ENCODE measurements around the gene CBX5. TPM values are rescaled to one million over a fixed set of nuclear protein-coding genes. Genes with fewer than 3 reads are reported as not detected.

CBX5 gene
- total and polyA plus RNA-seq, 2 donors (not counting 1 experiment from before 2014, with no cell fraction given) = 27.7 to 64.0 TPM

DNA sequence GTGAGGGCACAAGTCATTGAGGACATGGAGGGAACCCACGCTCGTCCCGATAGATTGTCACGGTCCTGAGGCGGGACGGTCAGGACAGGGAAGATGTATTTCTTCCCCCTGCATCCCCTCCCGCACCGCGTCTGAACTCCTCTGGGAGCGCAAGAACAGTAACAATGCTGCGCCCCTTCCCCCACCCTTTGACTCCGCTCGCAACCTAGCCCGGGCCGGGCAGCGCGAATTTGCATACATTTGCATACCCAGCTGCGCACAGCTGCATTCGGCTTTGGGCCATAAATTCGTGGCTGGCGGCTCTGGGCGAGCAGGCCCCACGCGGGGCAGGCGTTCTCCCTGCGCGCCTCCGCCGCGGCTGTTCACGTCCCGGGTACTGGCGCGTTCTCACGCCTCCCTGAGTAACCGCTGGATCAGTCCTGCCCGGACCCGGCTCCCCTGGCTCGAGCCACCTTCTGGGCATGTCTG is 62.1 kb downstream of the CBX5 start:
- Histone ChIP-seq H3K4me1 (ENCODE audit: control insufficient read depth, extremely low read depth, insufficient read depth, low read length) (peaks cover 12% of the 10 kb centered on the region), H3K9ac (ENCODE audit: insufficient read depth, low read length) (no peak overlapping the region), H3K4me2 (ENCODE audit: extremely low read depth, insufficient read depth, low read length) (peak overlapping the region; percentile 99), H3K4me3 (replicated peaks in 1 of 4; ENCODE audit: control extremely low read depth in 1 of 4, insufficient read depth in 1 of 4, low read depth in 3 of 4, low read length in 4 of 4) (peak overlapping the region; percentile 17 to 57 (median 52)), H3K9me3 (ENCODE audit: control insufficient read depth, insufficient read depth, low read depth, low read length) (no peaks in the 10 kb centered on the region), H3K27me3 (ENCODE audit: control insufficient read depth, insufficient read depth, low read length) (peaks cover under 1% of the 10 kb centered on the region), H3K36me3 (ENCODE audit: control insufficient read depth, insufficient read depth, low read length) (no peaks in the 10 kb centered on the region), H3K79me2 (ENCODE audit: control insufficient read depth, insufficient read depth, low read length) (no peaks in the 10 kb centered on the region), H4K20me1 (ENCODE audit: control insufficient read depth, extremely low read depth, insufficient read depth, low read length) (no peaks in the 10 kb centered on the region), H3K27ac (ENCODE audit: insufficient read depth, low read length) (peak overlapping the region; percentile 35), H2AFZ (ENCODE audit: low read length) (peak overlapping the region; percentile 72)
- DNase-seq (ENCODE audit: low read depth in 2 of 2) = peak in 1 of 2 donors; percentile 41
- no peak for TF ChIP-seq CTCF (conservative IDR thresholded peaks at IDR 0.05 in 1 of 2, IDR thresholded peaks at IDR 0.05 in 1 of 2; ENCODE audit: low read depth in 1 of 2, low read length in 2 of 2)
- no peak for TF ChIP-seq EZH2 (IDR thresholded peaks at IDR 0.05; ENCODE audit: low read length, missing control alignments)

DNA sequence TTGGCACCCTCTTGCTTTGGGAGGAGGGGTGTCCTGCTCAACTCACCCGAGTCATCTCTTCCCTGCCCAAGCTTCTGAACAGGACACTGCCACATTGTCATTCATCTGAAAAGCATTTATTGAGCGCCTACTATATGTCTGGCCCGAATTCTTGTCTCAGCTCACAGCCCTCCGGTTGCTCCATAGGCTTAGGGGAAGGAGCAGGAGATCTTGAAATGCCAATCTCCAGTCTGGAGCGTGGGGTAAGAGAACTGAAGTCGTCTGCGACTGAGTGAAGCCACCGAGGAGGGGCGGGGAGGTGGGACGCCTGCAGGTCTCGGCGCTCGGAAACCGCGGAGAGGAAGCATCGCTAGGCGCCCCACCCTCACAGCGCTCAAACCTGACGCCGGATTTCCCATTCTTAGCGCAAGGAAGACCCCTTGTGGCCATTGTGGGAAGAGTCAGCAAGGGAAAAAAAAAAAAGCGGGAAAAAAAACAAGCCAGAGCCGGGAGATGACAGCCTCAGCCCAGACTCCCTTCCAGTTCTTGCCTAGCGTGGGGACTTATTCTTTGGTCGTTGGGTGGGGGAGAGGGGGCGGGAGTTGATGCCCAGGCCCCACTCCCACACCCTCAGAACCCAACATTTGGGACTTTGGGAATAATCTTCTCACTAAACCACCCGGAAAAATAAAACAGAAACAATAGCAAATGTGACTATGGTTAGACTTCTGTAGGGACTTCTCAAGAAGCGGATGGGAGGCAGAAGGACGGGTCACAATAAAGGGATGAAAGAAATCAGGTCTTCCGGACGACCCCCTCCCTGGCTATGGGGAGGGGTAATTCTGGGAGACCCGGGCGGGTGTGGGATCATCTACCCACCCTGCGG is 62.9 kb downstream of the CBX5 start:
- Histone ChIP-seq H3K79me2 (ENCODE audit: control insufficient read depth, insufficient read depth, low read length) (no peaks in the 10 kb centered on the region), H2AFZ (ENCODE audit: low read length) (peak overlapping the region; percentile 72), H3K4me3 (replicated peaks in 1 of 4; ENCODE audit: control extremely low read depth in 1 of 4, insufficient read depth in 1 of 4, low read depth in 3 of 4, low read length in 4 of 4) (peak overlapping the region; percentile 17 to 57 (median 52)), H4K20me1 (ENCODE audit: control insufficient read depth, extremely low read depth, insufficient read depth, low read length) (no peaks in the 10 kb centered on the region), H3K9ac (ENCODE audit: insufficient read depth, low read length) (peak overlapping the region; percentile 13), H3K9me3 (ENCODE audit: control insufficient read depth, insufficient read depth, low read depth, low read length) (no peaks in the 10 kb centered on the region), H3K27ac (ENCODE audit: insufficient read depth, low read length) (peak overlapping the region; percentile 35), H3K36me3 (ENCODE audit: control insufficient read depth, insufficient read depth, low read length) (no peaks in the 10 kb centered on the region), H3K4me1 (ENCODE audit: control insufficient read depth, extremely low read depth, insufficient read depth, low read length) (peaks cover 9% of the 10 kb centered on the region), H3K27me3 (ENCODE audit: control insufficient read depth, insufficient read depth, low read length) (peaks cover 4% of the 10 kb centered on the region), H3K4me2 (ENCODE audit: extremely low read depth, insufficient read depth, low read length) (peak overlapping the region; percentile 99)
- peak; percentile 69 to 80 for DNase-seq (ENCODE audit: low read depth in 2 of 2)
- TF ChIP-seq EZH2 (IDR thresholded peaks at IDR 0.05; ENCODE audit: low read length, missing control alignments) = no peak
- TF ChIP-seq CTCF (conservative IDR thresholded peaks at IDR 0.05 in 1 of 2, IDR thresholded peaks at IDR 0.05 in 1 of 2; ENCODE audit: low read depth in 1 of 2, low read length in 2 of 2) = peak; percentile 72 to 77

DNA sequence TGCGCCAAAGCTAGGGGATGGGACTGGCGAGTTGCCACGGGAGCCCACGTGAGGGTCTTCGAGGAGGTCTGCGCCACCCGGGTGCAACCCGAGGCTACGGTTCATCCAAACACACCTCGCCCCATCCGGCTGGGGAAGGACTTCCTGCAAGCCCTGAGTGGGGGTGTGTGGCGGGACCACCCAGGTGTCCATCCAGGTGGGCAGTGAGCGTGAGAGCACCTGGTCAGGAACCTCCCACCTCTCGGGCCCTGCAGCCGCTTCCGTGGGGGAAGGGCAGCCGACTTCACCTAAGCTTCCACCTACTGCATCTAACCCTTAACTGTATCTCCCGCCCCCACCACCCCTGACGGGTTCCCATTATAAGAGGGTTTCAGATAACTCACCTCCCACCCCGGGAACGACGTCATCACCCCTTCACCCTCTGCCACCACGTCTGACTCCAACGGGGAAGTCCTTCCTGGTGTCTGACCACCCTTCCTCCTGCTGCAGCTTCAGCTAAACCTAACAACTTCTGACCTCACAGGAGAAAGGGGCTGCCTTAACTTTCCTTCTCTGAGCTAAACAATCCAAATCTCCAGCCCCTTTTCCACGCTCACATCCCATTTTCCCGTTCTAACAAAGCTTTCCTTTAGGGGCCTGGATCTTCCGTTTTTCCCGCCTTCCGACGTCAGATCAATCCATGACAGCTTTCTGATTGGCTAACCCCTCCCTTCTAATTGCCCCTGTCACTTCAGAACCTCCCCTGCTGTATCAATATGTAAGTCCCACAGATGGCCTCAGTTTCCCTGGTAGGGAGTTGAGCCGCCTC is 63.7 kb downstream of the CBX5 start:
- H2AFZ ChIP-seq (ENCODE audit: low read length) = no peak overlapping the region
- peaks cover 4% of the 10 kb centered on the region for H3K27me3 ChIP-seq (ENCODE audit: control insufficient read depth, insufficient read depth, low read length)
- H3K9me3 ChIP-seq (ENCODE audit: control insufficient read depth, insufficient read depth, low read depth, low read length) = no peaks in the 10 kb centered on the region
- no peak overlapping the region for H3K9ac ChIP-seq (ENCODE audit: insufficient read depth, low read length)
- H4K20me1 ChIP-seq (ENCODE audit: control insufficient read depth, extremely low read depth, insufficient read depth, low read length) = no peaks in the 10 kb centered on the region
- H3K4me3 ChIP-seq (replicated peaks in 1 of 4; ENCODE audit: control extremely low read depth in 1 of 4, insufficient read depth in 1 of 4, low read depth in 3 of 4, low read length in 4 of 4) = peak overlapping the region in 1 of 4 experiments; percentile 54
- H3K4me1 ChIP-seq (ENCODE audit: control insufficient read depth, extremely low read depth, insufficient read depth, low read length) = peaks cover 7% of the 10 kb centered on the region
- H3K27ac ChIP-seq (ENCODE audit: insufficient read depth, low read length) = no peak overlapping the region
- no peaks in the 10 kb centered on the region for H3K36me3 ChIP-seq (ENCODE audit: control insufficient read depth, insufficient read depth, low read length)
- no peaks in the 10 kb centered on the region for H3K79me2 ChIP-seq (ENCODE audit: control insufficient read depth, insufficient read depth, low read length)
- TF ChIP-seq CTCF (conservative IDR thresholded peaks at IDR 0.05 in 1 of 2, IDR thresholded peaks at IDR 0.05 in 1 of 2; ENCODE audit: low read depth in 1 of 2, low read length in 2 of 2) = no peak
- TF ChIP-seq EZH2 (IDR thresholded peaks at IDR 0.05; ENCODE audit: low read length, missing control alignments) = no peak
- DNase-seq (ENCODE audit: low read depth in 2 of 2) = no peak
- peak overlapping the region; percentile 8 for H3K4me2 ChIP-seq (ENCODE audit: extremely low read depth, insufficient read depth, low read length)
